GM18508 (cell line): ENCODE results near the gene PEX11A.

Source experiments
- ATAC-seq: cut with Tn5 transposase; IDR thresholded peaks from one replicate; pipeline ENCODE4 v1.9.1; 2021; ENCODE audit warnings: moderate number of reproducible peaks; ENCODE audit not compliant: insufficient read depth, unreplicated experiment

Gene PEX11A

DNA sequence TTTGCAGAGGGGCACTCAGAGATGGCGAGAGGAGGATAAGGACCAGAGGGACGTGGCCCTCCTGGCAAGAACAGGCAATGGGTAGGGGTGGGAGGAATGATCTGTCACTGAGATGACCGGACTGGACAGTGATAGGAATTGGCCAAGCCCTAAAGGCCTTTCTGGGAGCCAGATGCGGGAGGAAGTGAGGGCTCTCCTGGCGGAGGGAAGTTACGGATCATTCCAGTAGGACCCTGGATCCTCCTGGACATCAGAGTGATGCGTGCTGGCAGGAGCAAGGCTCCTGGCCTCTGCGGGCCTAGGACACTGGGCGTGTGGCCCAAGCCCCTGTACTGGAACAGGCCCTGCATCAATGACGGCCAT lies 58.7 kb downstream of the PEX11A start:
- ATAC-seq, result no peak
